Measurements from ENCODE around the gene GSDMA.

- no peak for TF ChIP-seq CTCF (IDR thresholded peaks at IDR 0.05; ENCODE audit: insufficient read depth, low read depth, low read length)
- TF ChIP-seq EZH2 (IDR thresholded peaks at IDR 0.05; ENCODE audit: insufficient read depth, low read length) = no peak
Observed at GRCh38 chr17:40024901-40025300, 62.1 kb downstream of the GSDMA start.

Measured in astrocyte (in vitro differentiated cells and primary cell).